ENCODE data around the gene RAD51D.
A peak's percentile ranks its signal among the peaks of the same experiment; 100 is the strongest.

Gene RAD51D

DNA sequence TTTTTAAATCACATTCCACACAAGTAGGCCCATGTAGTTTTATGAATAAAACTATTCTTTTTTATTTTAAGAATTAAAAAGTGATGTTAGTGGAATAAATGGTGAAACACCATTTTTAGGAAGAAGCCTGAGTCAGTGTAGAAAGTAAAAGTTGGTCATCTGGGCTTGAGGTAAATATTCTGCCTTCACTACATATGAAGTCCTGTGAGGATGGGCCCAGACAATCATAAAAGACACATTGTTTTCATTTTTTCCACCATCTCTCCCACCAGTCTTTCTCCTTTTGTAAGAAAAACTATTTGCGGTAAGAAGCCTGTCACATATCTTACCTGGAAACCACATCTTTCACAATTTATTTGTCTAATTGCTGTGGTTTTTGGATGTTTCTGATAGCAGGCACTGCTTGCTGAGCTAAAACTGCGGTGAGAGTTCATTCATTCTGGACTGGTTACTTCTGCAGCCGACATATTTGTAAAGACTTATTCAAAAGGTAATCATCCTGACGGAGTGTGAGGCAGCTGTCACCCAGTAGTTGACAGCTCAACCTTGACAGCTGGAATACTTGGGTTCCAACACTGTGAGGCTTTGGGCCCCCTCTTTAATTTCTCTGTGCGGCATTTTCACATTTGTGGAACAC, 45.6 kb downstream of the RAD51D start:
- H3K4me1 ChIP-seq, result peaks cover 12% of the 10 kb centered on the region
- no peaks in the 10 kb centered on the region for H3K27me3 ChIP-seq
- H4K20me1 ChIP-seq, result peaks cover 15% of the 10 kb centered on the region; the same call in 1 of the 2 replicates
- no peak for TF ChIP-seq Cebpa-rat (IDR thresholded peaks at IDR 0.05)
- no peaks in the 10 kb centered on the region for H3K36me3 ChIP-seq
- H3K9me3 ChIP-seq, result no peaks in the 10 kb centered on the region
- no peak overlapping the region for H3K9ac ChIP-seq
- H3K4me3 ChIP-seq, result no peak overlapping the region
- H3K27ac ChIP-seq, result no peak overlapping the region
- no peak overlapping the region for H3K4me2 ChIP-seq

- TF ChIP-seq Cebpa-rat (IDR thresholded peaks at IDR 0.05), result no peak
- Histone ChIP-seq H3K27ac (no peak overlapping the region), H3K4me1 (peaks cover 21% of the 10 kb centered on the region), H4K20me1 (peaks cover 18% of the 10 kb centered on the region; the same call in 1 of the 2 replicates), H3K4me3 (no peak overlapping the region), H3K27me3 (no peaks in the 10 kb centered on the region), H3K9me3 (no peaks in the 10 kb centered on the region), H3K9ac (no peak overlapping the region), H3K4me2 (no peak overlapping the region), H3K36me3 (no peaks in the 10 kb centered on the region)
Observed at GRCh38 chr17:35073183-35073790, 46.4 kb downstream of the RAD51D start.

DNA sequence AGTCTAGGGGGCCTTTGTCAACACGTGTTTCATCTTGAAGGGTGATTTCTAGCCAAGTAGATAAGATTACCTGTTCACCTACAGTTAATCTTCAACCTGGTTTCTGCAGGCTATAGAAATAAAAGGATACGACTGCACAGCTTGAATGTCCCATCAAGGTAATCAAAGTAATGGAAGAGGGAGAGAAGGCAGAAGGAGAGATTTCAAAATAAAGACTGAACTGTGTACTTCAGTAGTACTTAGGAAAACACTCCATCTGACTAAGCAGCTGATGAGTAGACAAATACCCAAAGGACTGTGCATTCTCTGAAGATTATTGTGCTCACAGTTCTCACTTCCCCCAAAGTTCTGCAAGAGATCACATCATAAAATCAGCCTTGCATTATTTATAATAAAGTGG, 50.3 kb downstream of the RAD51D start:
- Histone ChIP-seq H3K4me2 (peak overlapping the region; percentile 33), H3K4me1 (peaks cover 30% of the 10 kb centered on the region), H3K9me3 (no peaks in the 10 kb centered on the region), H3K27me3 (no peaks in the 10 kb centered on the region), H3K4me3 (no peak overlapping the region), H3K9ac (no peak overlapping the region), H3K36me3 (no peaks in the 10 kb centered on the region), H3K27ac (no peak overlapping the region), H4K20me1 (peaks cover 9% of the 10 kb centered on the region; the same call in 1 of the 2 replicates)
- TF ChIP-seq Cebpa-rat (IDR thresholded peaks at IDR 0.05), result no peak

DNA sequence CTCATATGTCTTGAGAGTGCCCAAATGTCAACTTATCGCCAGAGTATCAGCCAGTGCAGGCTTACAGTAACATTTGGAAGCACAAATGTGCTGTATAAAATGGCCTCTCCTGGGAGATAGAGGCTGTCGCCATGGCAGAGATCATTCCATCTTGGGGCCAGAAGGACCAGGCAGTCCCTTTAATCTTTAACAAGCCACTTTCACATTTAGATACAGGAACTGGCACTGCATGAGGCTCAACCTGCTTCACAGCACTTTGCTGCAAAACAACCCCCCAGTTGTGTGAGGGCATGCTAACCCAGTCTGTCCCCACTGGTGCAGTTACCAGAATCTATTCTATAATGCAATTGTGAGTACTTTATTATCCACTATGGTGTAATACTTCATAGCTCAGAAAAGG, 51.4 kb downstream of the RAD51D start:
- Histone ChIP-seq H3K9ac (no peak overlapping the region), H3K4me3 (no peak overlapping the region), H3K27ac (no peak overlapping the region), H3K27me3 (no peaks in the 10 kb centered on the region), H3K4me1 (peaks cover 41% of the 10 kb centered on the region), H4K20me1 (0 out of 2 replicates have a peak, but pooled peaks cover 6% of the 10 kb centered on the region), H3K36me3 (no peaks in the 10 kb centered on the region), H3K9me3 (no peaks in the 10 kb centered on the region), H3K4me2 (peak overlapping the region; percentile 9; the same call in 1 of the 2 replicates)
- no peak for TF ChIP-seq Cebpa-rat (IDR thresholded peaks at IDR 0.05)

DNA sequence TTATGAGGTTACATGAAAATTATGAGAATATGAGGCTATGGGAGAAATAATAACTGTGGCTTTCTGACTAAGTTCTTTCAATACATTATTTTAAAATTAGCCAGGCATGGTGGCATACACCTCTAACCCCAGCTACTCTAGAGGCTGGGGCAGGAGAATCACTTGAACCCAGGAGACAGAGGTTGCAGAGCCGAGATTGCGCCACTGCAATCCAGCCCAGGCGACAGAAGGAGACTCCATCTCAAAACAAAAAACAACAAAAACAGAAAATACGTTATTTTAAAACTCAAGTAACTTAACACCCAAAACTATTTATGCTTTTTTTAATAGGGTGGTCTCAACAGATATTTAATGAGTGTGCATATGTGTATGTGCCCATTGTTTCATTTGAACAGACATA, 53.8 kb downstream of the RAD51D start:
- TF ChIP-seq Cebpa-rat (IDR thresholded peaks at IDR 0.05), result no peak
- Histone ChIP-seq H3K36me3 (0 out of 2 replicates have a peak, but pooled peaks cover 4% of the 10 kb centered on the region), H3K9me3 (no peaks in the 10 kb centered on the region), H3K4me2 (no peak overlapping the region), H3K4me3 (no peak overlapping the region), H3K27ac (no peak overlapping the region), H3K4me1 (peaks cover 48% of the 10 kb centered on the region), H3K27me3 (no peaks in the 10 kb centered on the region), H4K20me1 (0 out of 2 replicates have a peak, but pooled peaks cover 6% of the 10 kb centered on the region), H3K9ac (no peak overlapping the region)

DNA sequence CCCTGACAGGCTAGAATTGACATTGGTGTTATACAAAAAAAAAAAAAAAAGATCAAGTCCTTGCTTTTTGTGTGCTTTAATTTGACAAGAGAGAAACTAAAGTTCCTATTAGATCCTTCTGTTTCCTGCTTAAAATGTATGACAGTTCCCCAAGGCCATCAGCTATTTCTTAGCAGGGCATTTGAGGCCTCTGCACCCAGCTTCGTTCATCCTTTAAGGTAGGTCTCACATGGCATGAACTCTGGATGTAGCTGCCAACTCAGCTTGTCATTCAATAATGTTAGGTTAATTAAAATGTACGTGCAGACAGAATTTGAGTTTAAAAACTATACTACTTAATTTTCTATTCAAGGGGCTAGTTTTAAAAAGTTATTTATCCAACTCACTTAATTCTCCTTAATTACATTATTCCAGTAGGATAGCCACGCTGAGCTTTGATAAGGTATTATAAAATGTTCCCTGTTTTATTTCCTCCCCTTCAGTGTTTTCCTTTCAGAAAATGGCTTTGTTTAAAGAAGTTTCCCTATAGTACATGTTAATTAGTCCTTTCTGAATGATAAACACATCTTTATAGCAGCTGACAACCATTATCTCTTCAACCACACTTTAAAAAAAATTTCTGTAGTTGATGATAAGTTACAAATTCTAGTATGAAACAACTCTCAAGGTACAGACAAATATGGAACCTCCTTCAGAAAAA, 55.0 kb downstream of the RAD51D start:
- H3K9me3 ChIP-seq, result no peaks in the 10 kb centered on the region
- H3K27ac ChIP-seq, result peak overlapping the region; percentile 79
- peak overlapping the region; percentile 70 for H3K4me2 ChIP-seq
- TF ChIP-seq Cebpa-rat (IDR thresholded peaks at IDR 0.05), result no peak
- 0 out of 2 replicates have a peak, but pooled peaks cover 4% of the 10 kb centered on the region for H3K36me3 ChIP-seq
- no peaks in the 10 kb centered on the region for H3K27me3 ChIP-seq
- peaks cover 41% of the 10 kb centered on the region for H3K4me1 ChIP-seq
- H3K9ac ChIP-seq, result no peak overlapping the region
- H4K20me1 ChIP-seq, result 0 out of 2 replicates have a peak, but pooled peaks cover 6% of the 10 kb centered on the region
- H3K4me3 ChIP-seq, result no peak overlapping the region

- Histone ChIP-seq H3K9ac (peak within 1 kb of the TSS; percentile 52; the same call in 1 of the 2 replicates), H3K4me2 (peak within 1 kb of the TSS; percentile 70), H3K36me3 (0 out of 2 replicates have a peak, but pooled peaks cover 4% of the 10 kb centered on the region), H4K20me1 (0 out of 2 replicates have a peak, but pooled peaks cover 6% of the 10 kb centered on the region), H3K27me3 (no peaks in the 10 kb centered on the region), H3K9me3 (no peaks in the 10 kb centered on the region), H3K4me1 (peaks cover 31% of the 10 kb centered on the region), H3K27ac (peak within 1 kb of the TSS; percentile 79), H3K4me3 (peak within 1 kb of the TSS; percentile 28; the same call in 1 of the 2 replicates)
- TF ChIP-seq Cebpa-rat (IDR thresholded peaks at IDR 0.05), result peak; percentile 99
Observed at GRCh38 chr17:35063514-35064223, 56.0 kb downstream of the RAD51D start, which contains the start of gene RFFL. Gene RFFL, minus strand, starts transcription at chr17:35063707. Its CDS starts 37,154 bp downstream, at chr17:35026553.

GRCh38 chr17:35062308-35062707, 57.4 kb downstream of the RAD51D start:
- Histone ChIP-seq H3K9me3 (no peaks in the 10 kb centered on the region), H3K9ac (no peak overlapping the region), H3K27ac (no peak overlapping the region), H3K27me3 (no peaks in the 10 kb centered on the region), H3K36me3 (0 out of 2 replicates have a peak, but pooled peaks cover 4% of the 10 kb centered on the region), H3K4me2 (no peak overlapping the region), H3K4me1 (peaks cover 22% of the 10 kb centered on the region), H4K20me1 (no peaks in the 10 kb centered on the region), H3K4me3 (no peak overlapping the region)
- no peak for TF ChIP-seq Cebpa-rat (IDR thresholded peaks at IDR 0.05)

GRCh38 chr17:35057332-35057915, 62.2 kb downstream of the RAD51D start:
- TF ChIP-seq Cebpa-rat (IDR thresholded peaks at IDR 0.05), result no peak
- no peak overlapping the region for H3K4me2 ChIP-seq
- no peak overlapping the region for H3K27ac ChIP-seq
- H3K4me3 ChIP-seq, result no peak overlapping the region
- 0 out of 2 replicates have a peak, but pooled peaks cover 4% of the 10 kb centered on the region for H3K36me3 ChIP-seq
- no peaks in the 10 kb centered on the region for H3K27me3 ChIP-seq
- no peaks in the 10 kb centered on the region for H4K20me1 ChIP-seq
- H3K9ac ChIP-seq, result no peak overlapping the region
- peaks cover 9% of the 10 kb centered on the region for H3K4me1 ChIP-seq
- no peaks in the 10 kb centered on the region for H3K9me3 ChIP-seq
